ENCODE data around the gene CAMK4. TPM values are rescaled to one million over a fixed set of nuclear protein-coding genes. Genes with fewer than 3 reads are reported as not detected.
"Not testable (repeated sequence)": the region's sequence is repeated elsewhere in the genome, so short reads cannot be mapped to it uniquely, and the experiment has no call there.

The CAMK4 gene
- polyA plus RNA-seq, 3 donors from 2014 or later = 0.86 to 4.5 (median 1.8) TPM

DNA sequence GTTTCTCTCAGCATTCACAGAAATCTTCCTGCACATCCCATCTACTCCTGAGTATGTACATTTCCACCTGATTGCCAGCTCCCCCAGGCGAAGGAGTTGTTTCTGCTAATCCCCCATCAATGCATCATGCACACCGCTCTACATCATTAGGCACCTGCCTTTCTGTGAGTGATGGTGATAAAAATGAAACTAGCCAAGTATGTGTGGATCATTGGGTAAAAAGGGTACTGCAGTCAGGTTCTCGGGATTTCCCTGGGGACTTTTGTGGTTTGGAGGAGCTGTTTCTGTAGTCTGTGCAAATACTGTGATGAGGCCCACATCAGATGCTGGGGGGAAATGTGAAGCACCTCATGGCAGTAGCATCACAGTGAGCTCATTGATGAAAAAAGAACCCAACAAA, 30.4 kb downstream of the CAMK4 start:
- Mint-ChIP-seq H3K27me3 (ENCODE audit: low read depth in 3 of 3) (peaks cover 2 to 8% (median 6%) of the 10 kb centered on the region in 3 donors), H3K4me1 (no peaks in the 10 kb centered on the region), H3K27ac (no peak overlapping the region), H3K4me3 (no peak overlapping the region), H3K9me3 (peaks cover 0 to 2% (median 0%) of the 10 kb centered on the region in 6 donors), H3K36me3 (no peaks in the 10 kb centered on the region)
- no peak for DNase-seq

DNA sequence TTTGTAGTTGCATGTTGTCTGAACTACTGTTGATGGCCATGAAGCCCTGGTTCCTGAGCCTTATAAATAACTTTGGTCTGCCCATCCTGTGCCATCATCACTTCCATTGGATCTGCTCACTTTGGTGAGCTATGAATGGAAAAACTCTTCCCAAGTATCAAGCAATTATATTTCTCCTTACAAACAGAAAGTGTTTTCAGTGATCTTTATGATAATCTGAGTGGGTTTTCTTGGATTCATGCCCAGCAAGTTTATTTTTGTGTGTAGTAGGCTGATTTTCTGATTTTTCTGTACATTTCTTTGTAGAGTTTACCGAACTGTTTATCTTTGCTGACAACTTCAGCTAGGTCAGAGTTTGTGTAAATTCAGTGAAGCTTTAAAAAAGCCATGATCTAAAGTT, 31.0 kb downstream of the CAMK4 start:
- no peak for DNase-seq
- Mint-ChIP-seq H3K4me3 (no peak overlapping the region), H3K27ac (no peak overlapping the region), H3K9me3 (peaks cover 0 to 2% (median 0%) of the 10 kb centered on the region in 6 donors), H3K4me1 (no peaks in the 10 kb centered on the region), H3K36me3 (no peaks in the 10 kb centered on the region), H3K27me3 (ENCODE audit: low read depth in 3 of 3) (peaks cover 2 to 8% (median 6%) of the 10 kb centered on the region in 3 donors)

DNA sequence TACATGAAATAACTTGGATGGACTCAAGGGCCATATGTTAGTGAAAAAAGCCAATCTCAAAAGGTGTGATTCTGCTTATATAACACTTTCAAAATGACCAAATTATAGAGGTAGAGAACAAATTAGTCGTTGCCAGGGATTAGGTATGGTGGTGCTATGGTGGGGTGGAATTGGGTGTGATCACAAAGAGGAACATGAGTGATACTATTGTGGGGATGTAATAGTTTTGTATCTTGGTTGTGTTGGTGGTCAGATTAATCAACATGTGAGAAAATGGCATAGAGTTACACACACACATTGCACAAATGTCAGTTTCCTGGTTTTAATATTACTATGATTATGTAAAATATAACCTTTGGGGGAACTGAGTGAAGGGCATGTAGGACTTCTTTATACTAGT, 31.9 kb downstream of the CAMK4 start:
- DNase-seq = no peak
- Mint-ChIP-seq H3K36me3 (no peaks in the 10 kb centered on the region), H3K27ac (no peak overlapping the region), H3K4me3 (no peak overlapping the region), H3K4me1 (no peaks in the 10 kb centered on the region), H3K9me3 (peaks cover 0 to 2% (median 0%) of the 10 kb centered on the region in 6 donors), H3K27me3 (ENCODE audit: low read depth in 3 of 3) (peaks cover 2 to 8% (median 6%) of the 10 kb centered on the region in 3 donors)

DNA sequence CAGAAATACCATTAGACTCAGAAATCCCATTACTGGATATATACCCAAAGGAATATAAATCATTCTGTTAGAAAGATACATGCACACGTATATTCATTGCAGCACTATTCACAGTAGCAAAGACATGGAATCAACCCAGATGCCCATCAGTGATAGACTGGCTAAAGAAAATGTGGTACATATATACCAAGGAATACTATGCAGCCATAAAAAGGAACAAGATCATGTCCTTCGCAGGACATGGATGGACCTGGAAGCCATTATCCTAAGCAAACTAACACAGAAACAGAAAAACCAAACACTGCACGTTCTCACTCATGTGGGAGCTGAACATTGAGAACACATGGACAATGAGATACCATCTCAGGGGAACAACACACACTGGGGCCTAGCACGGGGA, 33.4 kb downstream of the CAMK4 start:
- H3K9me3 Mint-ChIP-seq; H3K4me1 Mint-ChIP-seq; DNase-seq; H3K36me3 Mint-ChIP-seq; H3K27me3 Mint-ChIP-seq (ENCODE audit: low read depth in 3 of 3); H3K4me3 Mint-ChIP-seq; H3K27ac Mint-ChIP-seq: not testable (repeated sequence)

DNA sequence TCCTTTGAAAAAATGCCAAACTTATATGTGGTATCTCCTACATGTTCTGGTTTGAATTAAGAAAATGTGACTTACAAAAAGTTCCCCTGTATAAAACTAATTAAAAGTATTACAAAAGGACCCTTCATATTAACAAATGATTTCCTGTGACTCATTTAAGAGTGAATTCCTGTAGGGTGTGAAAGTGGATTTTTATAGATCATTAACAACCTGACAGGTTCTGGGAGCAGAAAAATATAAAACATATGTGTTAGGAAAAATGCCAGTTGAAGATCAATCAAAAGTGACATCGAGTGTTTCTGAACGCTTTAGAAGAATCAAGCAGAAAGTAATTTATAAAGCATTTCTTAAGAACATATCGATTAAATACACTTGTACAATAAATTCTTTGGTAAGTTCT, 35.5 kb downstream of the CAMK4 start:
- H3K4me3 Mint-ChIP-seq = no peak overlapping the region
- H3K27me3 Mint-ChIP-seq (ENCODE audit: low read depth in 3 of 3) = peaks cover 2 to 8% (median 2%) of the 10 kb centered on the region in 3 donors
- H3K36me3 Mint-ChIP-seq = no peaks in the 10 kb centered on the region
- no peak for DNase-seq
- peaks cover 0 to 2% (median 0%) of the 10 kb centered on the region in 6 donors for H3K9me3 Mint-ChIP-seq
- H3K4me1 Mint-ChIP-seq = no peaks in the 10 kb centered on the region
- no peak overlapping the region for H3K27ac Mint-ChIP-seq

DNA sequence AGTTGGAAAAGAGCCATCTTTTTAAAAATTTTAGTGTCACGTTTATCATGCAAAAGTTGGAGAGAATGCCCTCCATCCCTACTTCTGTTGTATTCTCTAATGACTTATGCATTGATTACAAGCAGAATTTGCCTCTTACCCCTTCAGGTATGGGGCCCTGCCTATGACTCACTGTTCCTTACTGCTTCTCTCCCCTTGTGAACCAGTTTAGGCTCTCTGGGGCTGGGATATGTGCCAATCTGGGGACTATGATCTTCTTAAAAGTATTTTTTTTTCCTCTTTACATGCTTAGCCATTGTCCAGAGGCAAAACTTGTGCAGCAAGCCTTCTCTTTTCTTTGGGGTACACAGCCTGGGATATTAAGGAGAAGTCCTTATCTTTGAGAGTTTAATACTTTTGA, 37.4 kb downstream of the CAMK4 start:
- Mint-ChIP-seq H3K36me3 (no peaks in the 10 kb centered on the region), H3K4me1 (no peaks in the 10 kb centered on the region), H3K27me3 (ENCODE audit: low read depth in 3 of 3) (peaks cover 0 to 6% (median 2%) of the 10 kb centered on the region in 3 donors), H3K4me3 (no peak overlapping the region), H3K9me3 (peaks cover 0 to 2% (median 0%) of the 10 kb centered on the region in 6 donors), H3K27ac (no peak overlapping the region)
- no peak for DNase-seq

DNA sequence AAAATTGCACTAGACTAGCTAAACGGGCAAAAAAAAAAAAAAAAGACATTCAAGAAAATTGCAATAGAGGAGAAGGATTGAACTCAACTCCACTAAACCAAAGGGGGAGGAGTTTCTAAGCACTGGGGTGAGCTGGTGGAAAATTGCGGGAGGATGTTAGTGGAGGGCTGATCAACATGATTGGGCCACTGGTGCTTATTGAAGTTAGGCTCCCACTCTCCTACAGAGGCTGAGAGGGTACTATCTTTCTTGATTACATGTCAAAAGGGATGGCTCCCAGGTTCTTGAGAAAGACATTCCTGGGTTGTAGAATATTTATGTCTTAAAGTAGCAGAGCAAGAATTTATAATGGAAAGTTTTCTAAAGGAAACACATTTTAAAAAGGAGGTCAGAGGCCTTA, 38.0 kb downstream of the CAMK4 start:
- H3K9me3 Mint-ChIP-seq = peaks cover 0 to 2% (median 0%) of the 10 kb centered on the region in 6 donors
- H3K27ac Mint-ChIP-seq = no peak overlapping the region
- no peak for DNase-seq
- no peak overlapping the region for H3K4me3 Mint-ChIP-seq
- no peaks in the 10 kb centered on the region for H3K4me1 Mint-ChIP-seq
- peaks cover 2 to 6% (median 2%) of the 10 kb centered on the region in 3 donors for H3K27me3 Mint-ChIP-seq (ENCODE audit: low read depth in 3 of 3)
- no peaks in the 10 kb centered on the region for H3K36me3 Mint-ChIP-seq

DNA sequence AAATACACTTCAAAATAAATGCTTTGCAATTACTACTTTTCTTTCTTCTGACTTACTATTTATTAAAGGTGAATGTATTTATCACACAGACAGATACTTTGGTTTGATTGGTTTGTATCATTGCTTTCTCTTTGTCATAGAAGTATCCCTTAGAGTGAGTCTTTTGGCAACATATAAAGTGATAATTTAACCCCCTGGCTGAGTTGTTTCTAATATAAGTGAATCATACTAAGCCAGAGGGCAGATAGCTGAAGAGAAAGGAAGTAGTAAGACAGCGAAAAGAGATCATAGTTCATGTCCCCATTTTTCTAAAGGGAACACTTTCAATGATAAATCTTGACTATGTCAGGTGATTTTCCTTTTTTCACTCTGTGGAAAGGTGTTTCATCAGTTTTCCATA, 38.6 kb downstream of the CAMK4 start:
- no peak for DNase-seq
- H3K36me3 Mint-ChIP-seq = no peaks in the 10 kb centered on the region
- H3K27ac Mint-ChIP-seq = no peak overlapping the region
- H3K4me3 Mint-ChIP-seq = no peak overlapping the region
- H3K9me3 Mint-ChIP-seq = peaks cover 0 to 2% (median 0%) of the 10 kb centered on the region in 6 donors
- H3K4me1 Mint-ChIP-seq = no peaks in the 10 kb centered on the region
- peaks cover 2 to 6% (median 2%) of the 10 kb centered on the region in 3 donors for H3K27me3 Mint-ChIP-seq (ENCODE audit: low read depth in 3 of 3)

DNA sequence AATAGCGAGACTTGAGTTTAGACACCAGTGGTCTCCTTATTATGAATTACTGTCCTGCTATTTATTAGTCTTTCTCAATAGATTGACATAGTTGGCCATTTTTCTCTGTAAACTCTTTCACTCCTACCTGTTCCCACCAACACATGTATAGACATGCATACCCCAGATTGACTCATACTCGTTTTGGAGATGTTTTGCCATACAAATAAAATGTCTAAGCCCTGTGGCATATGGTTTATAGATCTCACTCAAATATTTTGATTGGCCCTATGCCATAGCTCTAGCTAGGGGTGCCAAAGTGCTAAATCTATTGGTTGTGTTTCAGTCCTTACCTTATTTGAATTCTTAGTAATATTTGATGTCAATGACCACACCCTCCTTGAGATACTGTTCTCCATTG, 42.3 kb downstream of the CAMK4 start:
- Mint-ChIP-seq H3K27ac (no peak overlapping the region), H3K9me3 (no peaks in the 10 kb centered on the region), H3K4me3 (no peak overlapping the region), H3K27me3 (ENCODE audit: low read depth in 3 of 3) (peaks cover 2 to 7% (median 2%) of the 10 kb centered on the region in 3 donors), H3K4me1 (no peaks in the 10 kb centered on the region), H3K36me3 (no peaks in the 10 kb centered on the region)
- DNase-seq = no peak

DNA sequence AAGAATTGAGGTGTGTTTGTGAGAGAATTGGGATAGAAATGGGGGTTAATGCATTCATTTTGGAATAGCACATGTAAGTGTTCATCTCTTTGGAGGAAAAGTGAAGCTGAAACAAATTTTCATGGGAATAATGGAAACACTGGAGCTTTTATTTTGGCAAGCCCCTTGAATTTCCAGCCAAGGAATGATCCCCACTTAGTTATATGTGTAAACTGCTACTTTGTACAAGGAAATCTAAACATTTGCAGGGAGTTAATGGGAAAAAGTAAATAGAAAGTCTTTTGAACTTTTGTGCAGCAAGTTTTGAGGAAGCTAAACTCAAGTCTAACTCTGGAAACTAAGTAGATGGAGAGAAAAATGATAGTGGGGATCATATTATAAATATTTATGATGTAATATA, 44.1 kb downstream of the CAMK4 start:
- H3K27me3 Mint-ChIP-seq (ENCODE audit: low read depth in 3 of 3) = peaks cover 2 to 8% (median 2%) of the 10 kb centered on the region in 3 donors
- no peak for DNase-seq
- no peaks in the 10 kb centered on the region for H3K9me3 Mint-ChIP-seq
- no peaks in the 10 kb centered on the region for H3K36me3 Mint-ChIP-seq
- no peak overlapping the region for H3K27ac Mint-ChIP-seq
- no peak overlapping the region for H3K4me3 Mint-ChIP-seq
- H3K4me1 Mint-ChIP-seq = no peaks in the 10 kb centered on the region

DNA sequence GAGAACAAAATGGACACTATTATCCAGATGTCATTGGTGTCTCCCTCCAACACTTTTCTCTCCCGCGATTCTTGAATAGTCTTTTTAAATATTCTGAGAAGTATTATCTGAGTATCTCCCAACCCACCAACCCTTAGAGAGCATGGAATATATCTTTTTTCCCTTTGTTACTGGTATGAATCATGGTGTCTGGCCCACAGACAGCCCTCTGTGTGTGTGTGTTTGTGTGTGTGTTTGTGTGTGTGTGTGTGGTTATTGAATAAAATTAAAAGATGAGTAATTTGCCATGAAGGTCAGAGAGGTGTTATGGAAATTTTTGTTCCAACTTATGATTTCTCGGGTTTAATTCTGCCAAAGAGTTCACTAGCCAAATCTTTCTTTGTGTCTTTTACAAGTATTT, 47.7 kb downstream of the CAMK4 start:
- Mint-ChIP-seq H3K4me3 (no peak overlapping the region), H3K27me3 (ENCODE audit: low read depth in 3 of 3) (peaks cover 0 to 8% (median 2%) of the 10 kb centered on the region in 3 donors), H3K9me3 (no peaks in the 10 kb centered on the region), H3K36me3 (no peaks in the 10 kb centered on the region), H3K27ac (no peak overlapping the region), H3K4me1 (no peaks in the 10 kb centered on the region)
- no peak for DNase-seq

DNA sequence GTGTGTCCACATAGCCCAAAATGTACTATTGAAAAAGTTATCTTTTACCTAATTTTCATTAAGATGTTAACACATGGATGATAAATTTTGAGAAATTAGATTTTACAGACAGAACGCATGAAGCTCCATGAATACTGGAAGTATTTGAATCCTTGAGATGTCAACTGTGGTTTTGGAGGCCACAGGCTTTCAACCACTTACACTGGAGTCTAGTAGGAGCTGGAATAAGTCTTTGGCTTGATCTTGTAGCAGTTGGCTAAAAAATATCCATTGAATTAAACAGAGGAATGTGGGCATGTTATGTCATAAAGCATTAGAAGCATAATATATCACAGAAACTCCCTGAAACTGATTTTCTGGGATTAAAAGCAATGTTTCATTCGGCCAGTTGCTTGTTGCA, 52.9 kb downstream of the CAMK4 start:
- no peak for DNase-seq
- Mint-ChIP-seq H3K27ac (no peak overlapping the region), H3K4me3 (no peak overlapping the region), H3K9me3 (no peaks in the 10 kb centered on the region), H3K4me1 (no peaks in the 10 kb centered on the region), H3K27me3 (ENCODE audit: low read depth in 3 of 3) (peaks cover 0 to 1% (median 0%) of the 10 kb centered on the region in 3 donors), H3K36me3 (no peaks in the 10 kb centered on the region)

DNA sequence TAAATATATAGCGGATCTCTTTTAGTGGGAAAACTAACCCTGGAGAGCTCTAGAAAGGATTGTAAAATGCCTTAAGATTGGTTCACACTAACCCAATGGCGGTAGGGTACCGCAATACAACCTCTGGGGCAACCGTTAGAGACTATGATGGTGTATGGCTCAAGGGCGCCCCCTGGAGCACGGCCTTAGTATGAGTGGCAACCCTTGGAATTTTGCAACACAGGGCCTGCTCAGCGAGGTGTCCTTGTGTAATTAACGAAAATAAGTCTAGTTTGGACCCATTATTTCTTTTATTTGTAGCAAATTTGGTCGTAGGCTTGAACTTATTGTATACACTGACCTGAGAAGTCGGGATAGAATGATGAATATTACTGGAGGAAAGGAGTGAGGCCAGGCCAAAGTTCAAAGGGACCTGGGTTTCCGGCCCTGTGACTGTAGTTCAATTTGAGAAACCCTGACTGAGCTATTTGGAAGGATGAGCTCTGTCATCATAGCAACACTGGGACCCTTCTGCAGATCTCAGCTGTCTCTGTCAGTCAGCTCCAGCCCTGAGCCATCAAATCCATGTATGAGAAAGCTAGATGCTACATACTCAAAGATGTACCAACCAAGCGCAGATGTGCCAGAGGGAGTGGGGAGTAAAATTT, 54.8 kb downstream of the CAMK4 start:
- peaks cover 0 to 1% (median 0%) of the 10 kb centered on the region in 3 donors for H3K27me3 Mint-ChIP-seq (ENCODE audit: low read depth in 3 of 3)
- H3K4me1 Mint-ChIP-seq = no peaks in the 10 kb centered on the region
- no peaks in the 10 kb centered on the region for H3K9me3 Mint-ChIP-seq
- no peak overlapping the region for H3K4me3 Mint-ChIP-seq
- no peaks in the 10 kb centered on the region for H3K36me3 Mint-ChIP-seq
- DNase-seq = peak; percentile 17 to 45 (median 26)
- no peak overlapping the region for H3K27ac Mint-ChIP-seq

DNA sequence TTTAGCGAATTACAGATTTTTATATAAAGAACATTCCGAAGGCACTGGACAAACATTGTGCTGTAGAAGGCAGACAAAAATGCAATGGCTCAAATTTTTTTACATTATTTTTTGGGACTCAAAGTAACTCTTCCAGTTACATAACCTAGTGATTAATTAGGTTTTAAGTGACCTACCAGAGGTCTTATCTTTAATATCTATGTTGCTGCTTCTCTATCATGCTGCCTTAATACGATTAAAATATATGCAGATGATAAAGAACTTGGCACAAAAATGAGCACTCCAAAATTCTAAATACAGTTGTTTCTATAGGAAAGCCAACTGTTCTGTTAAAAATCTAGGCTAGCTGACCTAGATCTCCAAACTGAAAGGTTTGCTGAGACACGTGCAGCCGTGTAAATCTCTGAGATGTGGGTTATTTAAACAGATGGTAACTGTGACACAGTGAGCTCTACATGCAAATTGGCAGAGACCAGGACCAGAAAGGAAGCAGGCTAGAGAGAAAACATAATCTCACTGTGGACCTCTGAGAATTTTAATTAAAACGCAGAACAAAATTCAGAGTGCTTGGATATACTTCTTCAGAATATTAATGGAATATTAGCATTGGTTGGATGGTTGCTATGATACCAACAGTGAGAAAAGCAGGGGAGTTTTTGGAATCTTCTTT, 56.2 kb downstream of the CAMK4 start:
- Mint-ChIP-seq H3K4me1 (no peaks in the 10 kb centered on the region), H3K9me3 (no peaks in the 10 kb centered on the region), H3K36me3 (no peaks in the 10 kb centered on the region), H3K4me3 (no peak overlapping the region), H3K27me3 (ENCODE audit: low read depth in 3 of 3) (peaks cover 0 to 1% (median 0%) of the 10 kb centered on the region in 3 donors), H3K27ac (no peak overlapping the region)
- no peak for DNase-seq

DNA sequence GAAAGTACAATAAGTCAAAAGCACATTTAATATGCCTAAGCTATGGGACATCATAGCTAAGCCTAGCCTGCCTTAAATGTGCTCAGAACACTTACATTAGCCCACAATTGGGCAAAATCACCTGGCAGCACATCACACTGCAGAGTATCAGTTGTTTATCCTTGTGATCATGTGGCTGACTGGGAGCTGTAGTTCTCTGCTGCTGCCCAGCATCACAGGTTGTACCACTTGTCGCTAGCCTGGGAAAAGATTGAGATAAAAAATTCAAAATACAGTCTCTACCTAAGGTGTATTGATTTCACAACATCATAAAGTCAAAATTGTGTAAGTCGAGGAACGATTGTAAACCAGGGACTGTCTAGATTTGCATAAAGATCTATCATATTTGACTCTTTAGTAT, 58.6 kb downstream of the CAMK4 start:
- Mint-ChIP-seq H3K27ac (no peak overlapping the region), H3K9me3 (no peaks in the 10 kb centered on the region), H3K36me3 (no peaks in the 10 kb centered on the region), H3K4me3 (no peak overlapping the region), H3K4me1 (no peaks in the 10 kb centered on the region), H3K27me3 (ENCODE audit: low read depth in 3 of 3) (peaks cover 0 to 2% (median 0%) of the 10 kb centered on the region in 3 donors)
- no peak for DNase-seq
